Loucy (cell line): ENCODE measurements around the gene LRRC4C.

Source experiments
- CTCF ChIP-seq: fragments of 200-600 bp; sonication (generic); conservative IDR thresholded peaks from 2 replicates; pipeline ENCODE4 v1.5.1; 2014; ENCODE audit warnings: mild to moderate bottlenecking, antibody characterized with exemption, low read length
- EZH2phosphoT487 ChIP-seq: fragments of 200-600 bp; IDR thresholded peaks from 2 replicates; pipeline ENCODE4 v1.6.1; 2018; ENCODE audit warnings: antibody characterized with exemption, mild to moderate bottlenecking, moderate library complexity, borderline replicate concordance

- TF ChIP-seq CTCF = no peak
- TF ChIP-seq EZH2phosphoT487 = no peak
These were observed 35.3 kb upstream of the LRRC4C start for GRCh38 chr11:41494716-41495115.
